HEK293 (cell line): ENCODE results near the gene SEC62.
"Not testable (repeated sequence)": the region's sequence is repeated elsewhere in the genome, so short reads cannot be mapped to it uniquely, and the experiment has no call there.

Experiments
- CTCF ChIA-PET: fragments of 350-600 bp; formaldehyde crosslinking; extraction: SDS; loops from one replicate; lab custom pipeline; 2021; ENCODE audit warnings: antibody characterized with exemption; lab: Yijun Ruan, JAX
- POLR2A ChIA-PET: fragments of 300-600 bp; formaldehyde crosslinking; extraction: SDS; loops from one replicate; lab custom pipeline; 2020; ENCODE audit warnings: antibody characterized with exemption, inconsistent platforms; lab: Yijun Ruan, JAX
- H3K27ac ChIP-seq: fragments of 200-500 bp; sonication (Bioruptor generic); 2 replicates; pipeline ENCODE4 v1.5.1; 2014; ENCODE audit warnings: low read depth, low read length, control low read depth, inconsistent platforms; ENCODE audit errors: extremely low read depth
- H3K36me3 ChIP-seq, 2 experiments: fragments of 200-500 bp in 1 of 2; sonication (Bioruptor generic) in 1 of 2; 1 replicate in 1 of 2; 2 replicates in 1 of 2; pipeline ENCODE4 v1.5.1; 2014 to 2017; ENCODE audit warnings: inconsistent platforms in 2 of 2, low read length in 2 of 2; ENCODE audit not compliant: control insufficient read depth in 2 of 2, insufficient read depth in 1 of 2
- H3K4me1 ChIP-seq: fragments of 200-500 bp; sonication (Bioruptor generic); 2 replicates; pipeline ENCODE4 v1.5.1; 2014; ENCODE audit warnings: mild to moderate bottlenecking, low read length, inconsistent platforms; ENCODE audit not compliant: control insufficient read depth, insufficient read depth
- H3K4me3 ChIP-seq: 2 replicates; pipeline ENCODE4 v1.5.1; 2011; ENCODE audit warnings: low read depth, mild to moderate bottlenecking, control low read depth, low read length, moderate library complexity
- H3K9me3 ChIP-seq: fragments of 200-500 bp; sonication (Bioruptor generic); 2 replicates; pipeline ENCODE4 v1.5.1; 2014; ENCODE audit warnings: low read depth, low read length, inconsistent platforms; ENCODE audit not compliant: control insufficient read depth, insufficient read depth
- GLIS1 ChIP-seq: fragments of 450-650 bp; formaldehyde crosslinking; IDR thresholded peaks from 2 replicates; pipeline ENCODE4 v1.5.1; 2016; ENCODE audit warnings: missing biosample characterization, missing genetic modification characterization
- HOXC10 ChIP-seq: sonication (generic); formaldehyde crosslinking; IDR thresholded peaks from 2 replicates; pipeline ENCODE4 v1.8.1; 2023; ENCODE audit warnings: mild to moderate bottlenecking, missing genetic modification reagents
- KLF8 ChIP-seq: fragments of 450-650 bp; formaldehyde crosslinking; IDR thresholded peaks from 2 replicates; pipeline ENCODE4 v1.5.1; 2016; ENCODE audit warnings: missing biosample characterization, missing genetic modification characterization
- MZF1 ChIP-seq: fragments of 450-650 bp; formaldehyde crosslinking; IDR thresholded peaks from 2 replicates; pipeline ENCODE4 v1.5.1; 2017; ENCODE audit warnings: missing biosample characterization, missing genetic modification characterization, borderline replicate concordance
- SALL2 ChIP-seq: fragments of 450-650 bp; formaldehyde crosslinking; IDR thresholded peaks from 2 replicates; pipeline ENCODE4 v1.5.0; 2017; ENCODE audit warnings: missing biosample characterization, mild to moderate bottlenecking, missing genetic modification characterization, borderline replicate concordance
- ZBTB21 ChIP-seq: fragments of 450-650 bp; formaldehyde crosslinking; IDR thresholded peaks from 2 replicates; pipeline ENCODE4 v1.5.1; 2017; ENCODE audit warnings: missing biosample characterization, missing genetic modification characterization
- ZBTB48 ChIP-seq: fragments of 450-650 bp; formaldehyde crosslinking; IDR thresholded peaks from 2 replicates; pipeline ENCODE4 v1.5.1; 2016; ENCODE audit warnings: missing biosample characterization, missing genetic modification characterization
- ZNF10 ChIP-seq: fragments of 450-650 bp; formaldehyde crosslinking; IDR thresholded peaks from 2 replicates; pipeline ENCODE4 v1.5.1; 2017; ENCODE audit warnings: missing biosample characterization, missing genetic modification characterization
- ZNF138 ChIP-seq: fragments of 450-650 bp; formaldehyde crosslinking; IDR thresholded peaks from 2 replicates; pipeline ENCODE4 v1.5.1; 2016; ENCODE audit warnings: missing biosample characterization, missing genetic modification characterization, borderline replicate concordance
- ZXDB ChIP-seq: fragments of 450-650 bp; formaldehyde crosslinking; IDR thresholded peaks from 2 replicates; pipeline ENCODE4 v1.5.1; 2016; ENCODE audit warnings: missing biosample characterization, missing genetic modification characterization
- TF ChIP-seq, protein P1 (sequence below): fragments of 450-650 bp; formaldehyde crosslinking; IDR thresholded peaks from 2 replicates; pipeline ENCODE4 v1.5.1; 2016; ENCODE audit warnings: missing biosample characterization, missing genetic modification characterization
- TF ChIP-seq, protein P2 (sequence below): fragments of 450-650 bp; formaldehyde crosslinking; IDR thresholded peaks from 2 replicates; pipeline ENCODE4 v1.5.1; 2016; ENCODE audit warnings: missing biosample characterization, missing genetic modification characterization
- TF ChIP-seq, protein P3 (sequence below): fragments of 450-650 bp; formaldehyde crosslinking; IDR thresholded peaks from 2 replicates; pipeline ENCODE4 v1.5.1; 2017; ENCODE audit warnings: missing biosample characterization, missing genetic modification characterization
- TF ChIP-seq, protein P4 (sequence below): fragments of 450-650 bp; formaldehyde crosslinking; IDR thresholded peaks from 2 replicates; pipeline ENCODE4 v1.5.1; 2016; ENCODE audit warnings: missing biosample characterization, missing genetic modification characterization
- TF ChIP-seq, protein P5 (sequence below): fragments of 450-650 bp; formaldehyde crosslinking; IDR thresholded peaks from 2 replicates; pipeline ENCODE4 v1.5.1; 2016; ENCODE audit warnings: missing biosample characterization, missing genetic modification characterization, borderline replicate concordance

The SEC62 gene

DNA sequence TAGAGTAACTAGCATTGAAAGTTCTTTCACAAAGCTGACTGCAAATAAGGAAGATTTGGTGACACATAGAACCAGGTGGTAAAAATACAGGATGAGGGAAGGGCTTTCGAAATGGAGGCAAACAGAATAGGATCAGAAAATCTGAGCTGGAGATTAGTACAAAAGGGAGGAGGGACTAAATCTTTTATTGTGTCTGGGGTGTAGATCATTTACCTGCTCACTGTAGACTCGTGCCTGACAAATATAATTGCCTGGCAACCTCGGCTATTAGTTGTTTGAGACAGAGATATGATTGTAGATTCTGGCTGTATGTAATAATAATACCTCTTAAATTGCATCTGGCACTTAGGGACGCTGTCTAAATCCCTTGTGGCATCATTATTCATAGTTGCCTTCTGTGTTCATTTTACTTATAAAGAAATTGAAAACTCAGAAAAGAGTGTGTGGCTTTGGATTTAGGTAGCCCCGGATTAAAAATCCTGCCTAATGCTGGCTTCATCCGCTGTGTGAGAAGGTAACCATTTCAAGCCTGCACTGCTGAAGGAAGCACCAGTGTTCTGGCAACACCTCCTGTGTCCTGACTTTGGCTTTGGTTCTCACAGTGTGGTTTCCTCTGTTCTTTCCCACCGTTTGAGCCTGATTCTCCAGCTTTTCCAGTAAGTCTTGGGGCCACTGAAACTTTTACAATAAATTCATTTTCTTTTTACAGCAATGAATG lies 46.2 kb downstream of the SEC62 start:
- no peak overlapping the region for H3K4me3 ChIP-seq
- no peak overlapping the region for H3K27ac ChIP-seq
- TF ChIP-seq ZBTB48 (tag by site-specific recombination) (no peak), ZBTB21 (tag by site-specific recombination) (no peak), KLF8 (tag by site-specific recombination) (no peak), SALL2 (tag by site-specific recombination) (no peak), ZNF138 (tag by site-specific recombination) (no peak), MZF1 (tag by site-specific recombination) (no peak), GLIS1 (no peak), HOXC10 (CRISPR knock-in tag) (no peak)
- TF ChIP-seq, protein P1, sequence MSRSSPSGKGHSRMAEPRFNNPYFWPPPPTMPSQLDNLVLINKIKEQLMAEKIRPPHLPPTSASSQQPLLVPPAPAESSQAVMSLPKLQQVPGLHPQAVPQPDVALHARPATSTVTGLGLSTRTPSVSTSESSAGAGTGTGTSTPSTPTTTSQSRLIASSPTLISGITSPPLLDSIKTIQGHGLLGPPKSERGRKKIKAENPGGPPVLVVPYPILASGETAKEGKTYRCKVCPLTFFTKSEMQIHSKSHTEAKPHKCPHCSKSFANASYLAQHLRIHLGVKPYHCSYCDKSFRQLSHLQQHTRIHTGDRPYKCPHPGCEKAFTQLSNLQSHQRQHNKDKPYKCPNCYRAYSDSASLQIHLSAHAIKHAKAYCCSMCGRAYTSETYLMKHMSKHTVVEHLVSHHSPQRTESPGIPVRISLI (tag by site-specific recombination), result no peak
- TF ChIP-seq, protein P2, sequence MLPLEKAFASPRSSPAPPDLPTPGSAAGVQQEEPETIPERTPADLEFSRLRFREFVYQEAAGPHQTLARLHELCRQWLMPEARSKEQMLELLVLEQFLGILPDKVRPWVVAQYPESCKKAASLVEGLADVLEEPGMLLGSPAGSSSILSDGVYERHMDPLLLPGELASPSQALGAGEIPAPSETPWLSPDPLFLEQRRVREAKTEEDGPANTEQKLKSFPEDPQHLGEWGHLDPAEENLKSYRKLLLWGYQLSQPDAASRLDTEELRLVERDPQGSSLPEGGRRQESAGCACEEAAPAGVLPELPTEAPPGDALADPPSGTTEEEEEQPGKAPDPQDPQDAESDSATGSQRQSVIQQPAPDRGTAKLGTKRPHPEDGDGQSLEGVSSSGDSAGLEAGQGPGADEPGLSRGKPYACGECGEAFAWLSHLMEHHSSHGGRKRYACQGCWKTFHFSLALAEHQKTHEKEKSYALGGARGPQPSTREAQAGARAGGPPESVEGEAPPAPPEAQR (tag by site-specific recombination), result no peak
- TF ChIP-seq, protein P3, sequence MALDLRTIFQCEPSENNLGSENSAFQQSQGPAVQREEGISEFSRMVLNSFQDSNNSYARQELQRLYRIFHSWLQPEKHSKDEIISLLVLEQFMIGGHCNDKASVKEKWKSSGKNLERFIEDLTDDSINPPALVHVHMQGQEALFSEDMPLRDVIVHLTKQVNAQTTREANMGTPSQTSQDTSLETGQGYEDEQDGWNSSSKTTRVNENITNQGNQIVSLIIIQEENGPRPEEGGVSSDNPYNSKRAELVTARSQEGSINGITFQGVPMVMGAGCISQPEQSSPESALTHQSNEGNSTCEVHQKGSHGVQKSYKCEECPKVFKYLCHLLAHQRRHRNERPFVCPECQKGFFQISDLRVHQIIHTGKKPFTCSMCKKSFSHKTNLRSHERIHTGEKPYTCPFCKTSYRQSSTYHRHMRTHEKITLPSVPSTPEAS (tag by site-specific recombination), result no peak
- TF ChIP-seq, protein P4, sequence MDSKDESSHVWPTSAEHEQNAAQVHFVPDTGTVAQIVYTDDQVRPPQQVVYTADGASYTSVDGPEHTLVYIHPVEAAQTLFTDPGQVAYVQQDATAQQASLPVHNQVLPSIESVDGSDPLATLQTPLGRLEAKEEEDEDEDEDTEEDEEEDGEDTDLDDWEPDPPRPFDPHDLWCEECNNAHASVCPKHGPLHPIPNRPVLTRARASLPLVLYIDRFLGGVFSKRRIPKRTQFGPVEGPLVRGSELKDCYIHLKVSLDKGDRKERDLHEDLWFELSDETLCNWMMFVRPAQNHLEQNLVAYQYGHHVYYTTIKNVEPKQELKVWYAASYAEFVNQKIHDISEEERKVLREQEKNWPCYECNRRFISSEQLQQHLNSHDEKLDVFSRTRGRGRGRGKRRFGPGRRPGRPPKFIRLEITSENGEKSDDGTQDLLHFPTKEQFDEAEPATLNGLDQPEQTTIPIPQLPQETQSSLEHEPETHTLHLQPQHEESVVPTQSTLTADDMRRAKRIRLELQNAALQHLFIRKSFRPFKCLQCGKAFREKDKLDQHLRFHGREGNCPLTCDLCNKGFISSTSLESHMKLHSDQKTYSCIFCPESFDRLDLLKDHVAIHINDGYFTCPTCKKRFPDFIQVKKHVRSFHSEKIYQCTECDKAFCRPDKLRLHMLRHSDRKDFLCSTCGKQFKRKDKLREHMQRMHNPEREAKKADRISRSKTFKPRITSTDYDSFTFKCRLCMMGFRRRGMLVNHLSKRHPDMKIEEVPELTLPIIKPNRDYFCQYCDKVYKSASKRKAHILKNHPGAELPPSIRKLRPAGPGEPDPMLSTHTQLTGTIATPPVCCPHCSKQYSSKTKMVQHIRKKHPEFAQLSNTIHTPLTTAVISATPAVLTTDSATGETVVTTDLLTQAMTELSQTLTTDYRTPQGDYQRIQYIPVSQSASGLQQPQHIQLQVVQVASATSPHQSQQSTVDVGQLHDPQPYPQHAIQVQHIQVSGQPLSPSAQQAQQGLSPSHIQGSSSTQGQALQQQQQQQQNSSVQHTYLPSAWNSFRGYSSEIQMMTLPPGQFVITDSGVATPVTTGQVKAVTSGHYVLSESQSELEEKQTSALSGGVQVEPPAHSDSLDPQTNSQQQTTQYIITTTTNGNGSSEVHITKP (tag by site-specific recombination), result no peak
- no peaks in the 10 kb centered on the region for H3K9me3 ChIP-seq
- CTCF ChIA-PET, result no interaction called here
- POLR2A ChIA-PET, result no interaction called here
- no peaks in the 10 kb centered on the region for H3K4me1 ChIP-seq
- H3K36me3 ChIP-seq, result no peaks in the 10 kb centered on the region

- CTCF ChIA-PET, result no interaction called here
- Histone ChIP-seq H3K36me3 (no peaks in the 10 kb centered on the region), H3K9me3 (no peaks in the 10 kb centered on the region), H3K4me3 (no peak overlapping the region), H3K27ac (no peak overlapping the region), H3K4me1 (no peaks in the 10 kb centered on the region)
- POLR2A ChIA-PET, result no interaction called here
- TF ChIP-seq ZNF10 (tag by site-specific recombination), result 0 out of 2 replicates have a peak, but pooled peaks have one; percentile 30
- TF ChIP-seq, protein P5, sequence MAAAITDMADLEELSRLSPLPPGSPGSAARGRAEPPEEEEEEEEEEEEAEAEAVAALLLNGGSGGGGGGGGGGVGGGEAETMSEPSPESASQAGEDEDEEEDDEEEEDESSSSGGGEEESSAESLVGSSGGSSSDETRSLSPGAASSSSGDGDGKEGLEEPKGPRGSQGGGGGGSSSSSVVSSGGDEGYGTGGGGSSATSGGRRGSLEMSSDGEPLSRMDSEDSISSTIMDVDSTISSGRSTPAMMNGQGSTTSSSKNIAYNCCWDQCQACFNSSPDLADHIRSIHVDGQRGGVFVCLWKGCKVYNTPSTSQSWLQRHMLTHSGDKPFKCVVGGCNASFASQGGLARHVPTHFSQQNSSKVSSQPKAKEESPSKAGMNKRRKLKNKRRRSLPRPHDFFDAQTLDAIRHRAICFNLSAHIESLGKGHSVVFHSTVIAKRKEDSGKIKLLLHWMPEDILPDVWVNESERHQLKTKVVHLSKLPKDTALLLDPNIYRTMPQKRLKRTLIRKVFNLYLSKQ (tag by site-specific recombination), result no peak
- TF ChIP-seq ZXDB, result no peak
Measured at GRCh38 chr3:170016057-170016456, 49.5 kb downstream of the SEC62 start.

DNA sequence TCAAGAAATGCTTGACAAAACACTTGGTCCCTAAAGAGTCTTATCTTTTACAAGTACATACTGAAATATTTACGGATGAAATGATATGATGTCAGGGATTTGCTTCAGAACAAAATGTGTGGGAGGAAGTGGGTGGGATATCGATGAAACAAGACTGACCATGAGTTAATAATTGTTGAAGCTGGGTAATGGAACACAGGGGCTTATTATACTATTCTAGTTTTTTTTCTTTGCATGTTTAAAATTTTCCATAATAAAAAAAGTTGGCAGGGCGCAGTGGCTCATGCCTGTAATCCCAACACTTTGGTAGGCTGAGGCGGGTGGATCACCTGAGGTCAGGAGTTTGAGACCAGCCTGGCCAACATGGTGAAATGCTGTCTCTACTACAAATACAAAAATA lies 52.7 kb downstream of the SEC62 start:
- not testable (repeated sequence) for H3K4me1 ChIP-seq, H3K36me3 ChIP-seq, H3K27ac ChIP-seq, H3K4me3 ChIP-seq, H3K9me3 ChIP-seq
- CTCF ChIA-PET, result interaction anchor here (0.7 kb wide), 1 partner anchor 49 kb away, joined by 3 read pairs; no protein-coding TSS in a partner anchor
- POLR2A ChIA-PET, result interaction anchor here (0.6 kb wide), 1 partner anchor 784 kb away, joined by 5 read pairs; no protein-coding TSS in a partner anchor
